Fibroblast of mammary gland (primary cell): ENCODE data around the gene MARCHF6.
"Not testable (repeated sequence)": the region's sequence is repeated elsewhere in the genome, so short reads cannot be mapped to it uniquely, and the experiment has no call there.

Experiments
- DNase-seq: peaks from one replicate; pipeline ENCODE4 v3.0.0-alpha.2; 2010; ENCODE audit warnings: low read depth
- H3K4me3 ChIP-seq: 2 replicates; pipeline ENCODE4 v1.5.1; 2011; ENCODE audit warnings: low read depth, mild to moderate bottlenecking, low read length, moderate library complexity; ENCODE audit not compliant: control insufficient read depth
- CTCF ChIP-seq: conservative IDR thresholded peaks from 2 replicates; pipeline ENCODE4 v1.5.1; 2011; ENCODE audit warnings: low read depth, low read length, inconsistent platforms; ENCODE audit not compliant: control insufficient read depth, insufficient read depth

Gene MARCHF6

GRCh38 chr5:10308844-10309243 is 44.7 kb upstream of the MARCHF6 start:
- no peak overlapping the region for H3K4me3 ChIP-seq
- DNase-seq, result no peak

GRCh38 chr5:10310066-10310779 is 43.3 kb upstream of the MARCHF6 start:
- DNase-seq, result peak; percentile 50
- no peak overlapping the region for H3K4me3 ChIP-seq
- no peak for TF ChIP-seq CTCF

More at GRCh38 chr5:10308844-10309243, 44.7 kb upstream of the MARCHF6 start:
- TF ChIP-seq CTCF, result no peak

GRCh38 chr5:10310835-10311570 is 42.5 kb upstream of the MARCHF6 start:
- H3K4me3 ChIP-seq, result not testable (repeated sequence)
- DNase-seq, result peak; percentile 65

GRCh38 chr5:10311595-10312425 is 41.7 kb upstream of the MARCHF6 start:
- H3K4me3 ChIP-seq, result no peak overlapping the region
- TF ChIP-seq CTCF, result no peak
- DNase-seq, result no peak

- DNase-seq, result no peak
- TF ChIP-seq CTCF, result no peak
- H3K4me3 ChIP-seq, result no peak overlapping the region
Measured at GRCh38 chr5:10315201-10315600, 38.3 kb upstream of the MARCHF6 start.

GRCh38 chr5:10315824-10316509 is 37.5 kb upstream of the MARCHF6 start:
- no peak overlapping the region for H3K4me3 ChIP-seq
- no peak for TF ChIP-seq CTCF
- no peak for DNase-seq
